Measurements from ENCODE around the gene AFG3L2. TPM values are rescaled to one million over a fixed set of nuclear protein-coding genes. Genes with fewer than 3 reads are reported as not detected.

AFG3L2 gene
- total and polyA plus RNA-seq, 2 of the 8 experiments (the other 6 are each of a cell fraction or from before 2014, with no cell fraction given) = 29.7 to 84.8 TPM

DNA sequence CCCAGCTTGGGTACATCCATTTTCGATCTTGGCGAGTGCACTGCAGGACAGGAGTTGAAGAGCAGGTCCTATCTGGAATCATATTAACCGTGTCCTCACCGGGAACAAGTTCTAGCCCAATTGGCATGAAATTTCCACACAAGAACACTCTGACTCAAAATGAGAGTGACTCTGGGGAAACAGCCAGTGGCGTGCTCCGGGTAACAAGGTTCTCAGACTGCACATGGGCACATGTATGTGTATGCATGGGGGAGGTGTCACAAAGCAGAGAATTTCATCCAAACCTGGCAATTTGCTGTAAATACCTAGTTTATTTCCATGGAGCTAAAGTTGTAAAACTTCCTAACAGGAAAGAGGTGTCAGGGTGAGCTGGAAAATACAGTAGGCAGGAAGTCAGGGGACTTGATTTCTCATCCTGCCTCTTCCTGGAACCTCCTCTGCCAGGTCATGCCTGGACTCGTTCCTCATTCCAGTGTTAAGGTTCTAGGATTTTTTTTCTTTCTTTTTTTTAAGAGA, 67.3 kb downstream of the AFG3L2 start (continued):
- TF ChIP-seq, protein P1, sequence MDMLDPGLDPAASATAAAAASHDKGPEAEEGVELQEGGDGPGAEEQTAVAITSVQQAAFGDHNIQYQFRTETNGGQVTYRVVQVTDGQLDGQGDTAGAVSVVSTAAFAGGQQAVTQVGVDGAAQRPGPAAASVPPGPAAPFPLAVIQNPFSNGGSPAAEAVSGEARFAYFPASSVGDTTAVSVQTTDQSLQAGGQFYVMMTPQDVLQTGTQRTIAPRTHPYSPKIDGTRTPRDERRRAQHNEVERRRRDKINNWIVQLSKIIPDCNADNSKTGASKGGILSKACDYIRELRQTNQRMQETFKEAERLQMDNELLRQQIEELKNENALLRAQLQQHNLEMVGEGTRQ (IDR thresholded peaks at IDR 0.05; ENCODE audit: low read length) = no peak
- TF ChIP-seq BACH1 (IDR thresholded peaks at IDR 0.05; ENCODE audit: low read length) = no peak
- no peak for TF ChIP-seq HDAC6 (IDR thresholded peaks at IDR 0.05; ENCODE audit: low read depth, low read length)
- TF ChIP-seq BCL11A (IDR thresholded peaks at IDR 0.05; ENCODE audit: low read depth in 2 of 2, low read length in 2 of 2) = no peak
- TF ChIP-seq CREB1 (IDR thresholded peaks at IDR 0.05) = no peak
- no peak for TF ChIP-seq ZNF274 (IDR thresholded peaks at IDR 0.05; ENCODE audit: borderline replicate concordance, extremely low read depth, low read length)
- TF ChIP-seq SIX5 (IDR thresholded peaks at IDR 0.05; ENCODE audit: low read depth, low read length) = no peak

All from H1 (cell line).